A673 (cell line): ENCODE measurements around the gene SWT1. TPM values are rescaled to one million over a fixed set of nuclear protein-coding genes. Genes with fewer than 3 reads are reported as not detected.

Experiments used
- Bru-seq: library from RNA; stranded (reverse); fragments of 400-500 nt; gene quantifications from one replicate; lab custom pipeline; 2021; lab: Mats Ljungman, UMichigan
- BruChase-seq, 2 experiments: library from RNA; stranded (reverse); fragments of 400-500 nt; gene quantifications; one replicate each; lab custom pipeline; 2021; lab: Mats Ljungman, UMichigan
- BruUV-seq: library from RNA; stranded (reverse); fragments of 400-500 nt; replicated peaks from 2 replicates; lab custom pipeline; 2021; lab: Mats Ljungman, UMichigan
- CTCF ChIA-PET: fragments of 300-600 bp; sonication (Branson Sonifier 250); formaldehyde crosslinking; loops from one replicate; lab custom pipeline; 2022; ENCODE audit warnings: antibody characterized with exemption; lab: Charles Lee
- POLR2A ChIA-PET: fragments of 300-600 bp; sonication (Branson Sonifier 250); formaldehyde crosslinking; loops from one replicate; lab custom pipeline; 2022; ENCODE audit warnings: antibody characterized with exemption; ENCODE audit not compliant: low non-redundant PET; lab: Charles Lee
- DNase-seq: peaks from one replicate; pipeline ENCODE4 v3.0.0-alpha.2; 2015; ENCODE audit warnings: low spot score
- H3K27ac ChIP-seq: fragments of 200-600 bp; sonication (generic); 2 replicates; pipeline ENCODE4 v1.5.1; 2016; ENCODE audit warnings: mixed run types, low read depth, mild to moderate bottlenecking, mixed read lengths, antibody characterized with exemption, low read length; ENCODE audit not compliant: poor library complexity, severe bottlenecking
- H3K27me3 ChIP-seq: fragments of 200-600 bp; sonication (generic); replicated peaks from 2 replicates; pipeline ENCODE4 v1.6.1; 2017; ENCODE audit warnings: mixed run types, low read depth, mild to moderate bottlenecking, mixed read lengths, antibody characterized with exemption, low read length; ENCODE audit not compliant: insufficient read depth, poor library complexity
- H3K36me3 ChIP-seq: fragments of 200-600 bp; sonication (generic); 2 replicates; pipeline ENCODE4 v1.6.1; 2016; ENCODE audit warnings: mixed run types, mild to moderate bottlenecking, mixed read lengths, antibody characterized with exemption, low read length; ENCODE audit not compliant: insufficient read depth, poor library complexity, severe bottlenecking
- H3K4me1 ChIP-seq: fragments of 200-600 bp; sonication (generic); 2 replicates; pipeline ENCODE4 v1.6.1; 2017; ENCODE audit warnings: mixed run types, mild to moderate bottlenecking, mixed read lengths, antibody characterized with exemption, low read length; ENCODE audit not compliant: insufficient read depth, poor library complexity, severe bottlenecking
- H3K4me3 ChIP-seq: fragments of 200-600 bp; sonication (generic); 2 replicates; pipeline ENCODE4 v1.5.1; 2016; ENCODE audit warnings: low read depth, mixed run types, mild to moderate bottlenecking, mixed read lengths, low read length; ENCODE audit not compliant: poor library complexity, severe bottlenecking
- H3K9me3 ChIP-seq: fragments of 200-600 bp; sonication (generic); 2 replicates; pipeline ENCODE4 v1.6.1; 2016; ENCODE audit warnings: mixed run types, low read depth, mild to moderate bottlenecking, mixed read lengths, antibody characterized with exemption, low read length; ENCODE audit not compliant: poor library complexity, severe bottlenecking
- CTCF ChIP-seq: fragments of 300-800, 200-600 bp; sonication (generic); conservative IDR thresholded peaks from 2 replicates; pipeline ENCODE4 v1.5.1; 2017; ENCODE audit warnings: low read depth, mild to moderate bottlenecking, antibody characterized with exemption, low read length, moderate library complexity, mixed read lengths
- EZH2 ChIP-seq: fragments of 200-600 bp; sonication (generic); IDR thresholded peaks from 2 replicates; pipeline ENCODE4 v1.6.1; 2017; ENCODE audit warnings: borderline replicate concordance, low read depth, mild to moderate bottlenecking, mixed read lengths, antibody characterized with exemption, low read length; ENCODE audit not compliant: poor library complexity, severe bottlenecking
- intact Hi-C: fragments of 100-400 bp; cut with micrococcal nuclease; formaldehyde crosslinking; loops from one replicate; pipeline ENCODE4 v1.10.0; 2022; ENCODE audit not compliant: unreplicated experiment
- long read RNA-seq: library from polyadenylated mRNA; stranded (forward); transcript quantifications from one replicate; pipeline ENCODE4 v2.0.0, GENCODE V29; 2022
- total RNA-seq: library from RNA; stranded (reverse); gene quantifications from 2 replicates; pipeline ENCODE4 v1.2.3, GENCODE V29; 2021

The SWT1 gene, protein sequence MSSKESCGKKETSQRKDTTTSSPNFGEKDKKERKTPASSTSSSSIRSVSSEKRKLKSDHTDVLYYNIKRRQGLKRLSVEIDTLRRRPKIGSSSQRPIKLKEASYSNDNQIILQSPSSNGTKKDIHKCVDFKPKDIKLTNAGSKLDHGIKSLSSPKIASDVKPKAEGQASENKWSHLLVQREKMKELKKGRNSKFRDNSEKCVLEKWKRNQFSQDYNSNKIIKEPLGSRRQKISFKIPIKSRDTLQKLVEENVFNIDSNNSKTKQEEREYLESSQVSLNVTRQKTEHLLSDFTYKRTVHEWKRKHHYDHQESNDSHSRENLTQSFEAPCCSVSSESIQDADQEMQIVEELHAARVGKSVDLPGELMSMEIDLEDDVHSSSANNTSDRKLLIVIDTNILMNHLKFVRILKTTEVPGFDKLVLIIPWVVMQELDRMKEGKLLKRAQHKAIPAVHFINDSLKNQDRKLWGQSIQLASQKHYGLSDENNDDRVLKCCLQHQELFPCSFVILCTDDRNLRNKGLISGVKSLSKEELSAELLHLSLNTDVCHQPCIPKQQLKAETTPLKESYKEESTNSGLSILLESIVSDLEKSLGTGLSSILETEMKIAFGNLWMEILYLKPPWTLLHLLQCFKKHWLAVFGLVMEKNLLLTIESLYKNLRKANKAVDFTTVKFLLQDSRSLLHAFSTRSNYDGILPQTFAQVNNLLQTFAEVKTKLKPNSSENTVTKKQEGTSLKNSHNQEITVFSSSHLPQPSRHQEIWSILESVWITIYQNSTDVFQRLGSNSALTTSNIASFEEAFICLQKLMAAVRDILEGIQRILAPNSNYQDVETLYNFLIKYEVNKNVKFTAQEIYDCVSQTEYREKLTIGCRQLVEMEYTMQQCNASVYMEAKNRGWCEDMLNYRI
- total RNA-seq (3.3 and 4.8 TPM in 2 replicates), Bru-seq, nascent RNA (percentile 55 among the genes with signal in this experiment), BruChase-seq, experiment 1, labeled RNA remaining after a 2-hour chase (percentile 51 among the genes with signal in this experiment), BruChase-seq, experiment 2, labeled RNA remaining after a 6-hour chase (percentile 43 among the genes with signal in this experiment)
- long read RNA-seq, transcript SWT1-201 (19 exons, 3,830 nt), result major isoform, 5 of 18 reads
- long read RNA-seq, partial matches to known transcripts, result 1 of 18 reads
- long read RNA-seq, other reads (novel, unspliced or antisense), result 12 of 18 reads

DNA sequence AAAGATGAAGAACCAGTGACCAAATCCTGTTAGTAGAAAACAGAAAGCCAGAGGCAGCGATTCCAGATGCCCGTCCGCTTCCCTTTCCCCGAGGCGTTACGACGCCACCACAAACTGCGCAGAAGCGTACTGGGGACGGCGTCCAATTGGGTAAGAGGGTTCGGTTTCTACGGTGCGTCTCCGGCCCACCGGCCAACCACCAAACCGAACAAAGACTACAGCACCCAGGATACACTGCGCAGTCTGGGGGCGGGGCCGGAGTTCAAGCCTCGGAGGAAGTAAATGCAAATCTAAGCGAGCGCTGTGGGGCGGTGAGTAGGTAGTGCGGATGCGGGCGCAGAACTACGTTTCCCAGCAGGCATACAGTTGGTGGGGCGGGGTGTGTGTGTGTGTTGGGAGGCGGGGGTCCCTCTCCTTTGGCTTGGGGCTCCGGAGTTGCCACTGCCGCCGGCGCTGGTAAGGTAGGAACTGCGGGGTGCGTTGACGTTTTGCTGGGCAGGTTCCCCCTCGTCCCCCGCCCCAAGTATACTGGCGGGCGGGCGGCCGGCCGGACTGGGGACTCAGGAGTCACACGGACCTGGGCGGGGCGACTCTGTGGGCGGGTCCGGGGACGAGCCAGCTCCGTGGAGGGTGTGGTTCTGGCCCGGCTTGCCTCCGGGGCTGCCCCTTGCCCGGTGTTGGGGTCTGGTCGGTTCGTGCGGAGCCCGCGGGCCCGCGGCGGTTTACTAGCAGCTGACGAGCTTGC is at the start of gene SWT1, which contains the start of gene TRMT1L:
SWT1 (plus strand) TSS at position 314 of the 745 bp plus-strand sequence. CDS start 3,675 bp downstream, outside the sequence.
TRMT1L (minus strand) TSS at position 100 of the 745 bp plus-strand sequence. CDS start 241 bp downstream, outside the sequence.
- peak; percentile 100 for DNase-seq
- H3K27ac ChIP-seq, result peak within 1 kb of the TSS; percentile 95
- no TSS peak for BruUV-seq
- H3K4me3 ChIP-seq, result peak within 1 kb of the TSS; percentile 91
- ChIA-PET POLR2A (no interaction called here), CTCF (interaction anchor here (1.7 kb wide), 1 partner anchor 13 kb away, joined by 8 read pairs; no protein-coding TSS in a partner anchor)
- H3K9me3 ChIP-seq, result no peaks in the 10 kb centered on the region
- intact Hi-C loops, result loop anchor here (5.0 kb wide), 2 partner anchors 110 to 185 kb away; partner anchors contain the start of genes NIBAN1 and RNF2
- TF ChIP-seq CTCF (no peak), EZH2 (no peak)
- H3K4me1 ChIP-seq, result peaks cover 13% of the 10 kb centered on the region
- H3K27me3 ChIP-seq, result no peaks in the 10 kb centered on the region
- peaks cover under 1% of the 10 kb centered on the region for H3K36me3 ChIP-seq

- TF ChIP-seq EZH2 (no peak), CTCF (no peak)
- no peaks in the 10 kb centered on the region for H3K27me3 ChIP-seq
- no TSS peak for BruUV-seq
- no peaks in the 10 kb centered on the region for H3K36me3 ChIP-seq
- no peak for DNase-seq
- H3K4me3 ChIP-seq, result no peak overlapping the region
- no peak overlapping the region for H3K27ac ChIP-seq
- peaks cover 10% of the 10 kb centered on the region for H3K9me3 ChIP-seq
- no peaks in the 10 kb centered on the region for H3K4me1 ChIP-seq
- intact Hi-C loops, result no loop called here
- CTCF ChIA-PET, result no interaction called here
- POLR2A ChIA-PET, result no interaction called here
These were observed 48.6 kb upstream of the SWT1 start for GRCh38 chr1:185108321-185108720.
